ENCODE results near the gene FRS3.

The FRS3 gene

DNA sequence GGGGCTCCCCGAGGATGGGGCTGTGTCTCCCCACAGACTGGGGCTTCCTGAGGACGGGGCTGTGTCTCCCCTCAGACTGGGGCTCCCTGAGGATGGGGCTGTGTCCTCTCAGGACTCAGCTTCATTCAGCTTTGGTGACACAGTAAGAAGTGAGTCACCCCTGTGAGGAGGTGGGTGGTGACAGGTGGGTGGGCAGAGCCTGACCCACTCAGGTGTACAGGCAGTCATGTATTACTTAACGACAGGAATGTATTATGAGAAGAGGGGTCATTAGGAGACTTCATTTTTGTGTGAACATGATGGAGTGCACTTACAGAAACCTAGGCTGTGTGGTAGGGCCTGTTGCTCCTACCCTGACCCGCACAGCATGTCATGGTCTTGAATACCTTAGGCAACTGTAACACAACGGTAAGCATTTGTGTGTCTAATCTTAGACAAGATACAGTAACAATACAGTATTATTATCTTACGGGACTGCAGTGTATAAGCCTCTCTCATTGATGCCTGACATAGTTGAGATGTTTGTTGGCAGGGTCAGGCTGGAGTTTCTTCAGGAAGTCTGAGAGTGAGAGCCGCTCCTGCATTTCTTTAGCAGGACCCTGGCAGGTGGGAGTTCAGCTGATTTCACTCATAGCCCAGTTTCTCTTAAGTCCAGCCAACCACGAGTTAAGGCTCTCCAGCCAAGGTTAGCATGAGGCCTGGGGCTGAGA, 21.6 kb downstream of the FRS3 start:
- TF ChIP-seq, protein P1, sequence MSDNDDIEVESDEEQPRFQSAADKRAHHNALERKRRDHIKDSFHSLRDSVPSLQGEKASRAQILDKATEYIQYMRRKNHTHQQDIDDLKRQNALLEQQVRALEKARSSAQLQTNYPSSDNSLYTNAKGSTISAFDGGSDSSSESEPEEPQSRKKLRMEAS (IDR thresholded peaks at IDR 0.05; ENCODE audit: low read depth, low read length) = no peak
- TF ChIP-seq MYC (IDR thresholded peaks at IDR 0.05; ENCODE audit: low read depth, low read length) (no peak), POLR2A (IDR thresholded peaks at IDR 0.05; ENCODE audit: extremely low read depth, insufficient read length) (no peak)
- TF ChIP-seq, protein P2, sequence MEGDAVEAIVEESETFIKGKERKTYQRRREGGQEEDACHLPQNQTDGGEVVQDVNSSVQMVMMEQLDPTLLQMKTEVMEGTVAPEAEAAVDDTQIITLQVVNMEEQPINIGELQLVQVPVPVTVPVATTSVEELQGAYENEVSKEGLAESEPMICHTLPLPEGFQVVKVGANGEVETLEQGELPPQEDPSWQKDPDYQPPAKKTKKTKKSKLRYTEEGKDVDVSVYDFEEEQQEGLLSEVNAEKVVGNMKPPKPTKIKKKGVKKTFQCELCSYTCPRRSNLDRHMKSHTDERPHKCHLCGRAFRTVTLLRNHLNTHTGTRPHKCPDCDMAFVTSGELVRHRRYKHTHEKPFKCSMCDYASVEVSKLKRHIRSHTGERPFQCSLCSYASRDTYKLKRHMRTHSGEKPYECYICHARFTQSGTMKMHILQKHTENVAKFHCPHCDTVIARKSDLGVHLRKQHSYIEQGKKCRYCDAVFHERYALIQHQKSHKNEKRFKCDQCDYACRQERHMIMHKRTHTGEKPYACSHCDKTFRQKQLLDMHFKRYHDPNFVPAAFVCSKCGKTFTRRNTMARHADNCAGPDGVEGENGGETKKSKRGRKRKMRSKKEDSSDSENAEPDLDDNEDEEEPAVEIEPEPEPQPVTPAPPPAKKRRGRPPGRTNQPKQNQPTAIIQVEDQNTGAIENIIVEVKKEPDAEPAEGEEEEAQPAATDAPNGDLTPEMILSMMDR (IDR thresholded peaks at IDR 0.05; ENCODE audit: low read depth, low read length) = no peak
- DNase-seq (ENCODE audit: low read depth) = no peak
- no peak overlapping the region for H3K4me3 ChIP-seq (ENCODE audit: low read depth, low read length)

DNA sequence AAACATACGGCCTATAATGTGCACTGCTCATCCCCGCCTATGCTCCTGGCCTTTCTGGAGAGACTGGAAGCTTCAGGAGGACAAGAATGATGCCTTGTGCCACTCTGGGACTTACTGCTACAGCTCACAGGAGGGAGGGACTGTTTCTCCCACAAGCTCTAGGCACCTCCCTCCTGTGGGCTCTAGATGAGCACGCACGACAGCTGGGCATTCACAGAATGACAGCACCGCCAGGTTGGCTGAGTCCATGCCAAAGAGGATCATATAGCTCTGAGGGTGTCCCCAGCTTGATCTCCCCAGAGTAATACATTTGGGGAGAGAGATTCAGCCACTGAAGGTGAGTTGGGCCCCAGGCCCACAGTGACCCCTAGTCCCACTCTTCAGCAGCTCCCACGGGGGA, 22.4 kb downstream of the FRS3 start:
- no peak for DNase-seq (ENCODE audit: low read depth)
- no peak overlapping the region for H3K4me3 ChIP-seq (ENCODE audit: low read depth, low read length)
- TF ChIP-seq, protein P2 (IDR thresholded peaks at IDR 0.05; ENCODE audit: low read depth, low read length) = no peak
- TF ChIP-seq, protein P1 (IDR thresholded peaks at IDR 0.05; ENCODE audit: low read depth, low read length) = no peak
- no peak for TF ChIP-seq POLR2A (IDR thresholded peaks at IDR 0.05; ENCODE audit: extremely low read depth, insufficient read length)
- no peak for TF ChIP-seq MYC (IDR thresholded peaks at IDR 0.05; ENCODE audit: low read depth, low read length)

DNA sequence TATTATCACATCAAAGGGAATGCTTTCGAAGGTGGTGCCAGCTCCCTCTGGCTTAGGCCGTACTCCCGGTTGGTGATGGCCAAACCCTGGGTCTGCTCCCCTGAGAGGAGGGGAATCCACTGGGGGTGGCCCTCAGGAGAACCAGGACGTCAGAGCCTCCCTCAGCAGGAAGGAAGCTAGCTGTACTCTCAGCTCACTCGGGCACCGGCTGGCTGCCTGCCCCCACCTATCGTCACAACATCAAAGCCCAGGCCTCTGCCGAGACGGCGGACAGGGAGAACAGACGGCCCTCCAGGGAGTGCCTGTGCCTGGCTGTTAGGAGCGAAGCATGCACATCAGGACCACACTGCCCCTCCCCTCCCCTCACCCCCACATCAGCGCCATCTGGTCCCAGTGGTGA, 23.3 kb downstream of the FRS3 start:
- TF ChIP-seq, protein P1 (IDR thresholded peaks at IDR 0.05; ENCODE audit: low read depth, low read length) = no peak
- TF ChIP-seq MYC (IDR thresholded peaks at IDR 0.05; ENCODE audit: low read depth, low read length) = no peak
- TF ChIP-seq, protein P2 (IDR thresholded peaks at IDR 0.05; ENCODE audit: low read depth, low read length) = no peak
- no peak for TF ChIP-seq POLR2A (IDR thresholded peaks at IDR 0.05; ENCODE audit: extremely low read depth, insufficient read length)
- no peak overlapping the region for H3K4me3 ChIP-seq (ENCODE audit: low read depth, low read length)
- DNase-seq (ENCODE audit: low read depth) = no peak

DNA sequence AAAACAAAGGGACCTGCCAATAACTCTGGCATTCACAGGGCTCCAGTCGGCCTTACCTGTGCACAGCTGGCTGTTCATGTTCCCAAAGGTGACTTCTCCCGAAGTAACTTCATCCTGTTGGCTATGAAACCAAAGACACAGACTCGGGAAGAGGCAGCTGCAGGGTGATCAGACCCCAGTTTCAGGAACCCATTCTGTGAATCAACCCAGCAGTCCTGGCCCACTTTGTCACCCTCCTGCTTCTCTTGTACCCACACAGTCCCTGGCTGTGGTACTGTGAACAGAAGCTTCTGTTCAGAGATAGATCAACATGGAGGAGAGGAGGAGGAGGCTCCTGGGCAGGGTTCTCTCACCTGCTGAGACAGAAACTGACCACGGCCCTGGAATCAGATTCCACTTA, 23.8 kb downstream of the FRS3 start:
- no peak for DNase-seq (ENCODE audit: low read depth)
- no peak overlapping the region for H3K4me3 ChIP-seq (ENCODE audit: low read depth, low read length)
- TF ChIP-seq, protein P1 (IDR thresholded peaks at IDR 0.05; ENCODE audit: low read depth, low read length) = no peak
- TF ChIP-seq MYC (IDR thresholded peaks at IDR 0.05; ENCODE audit: low read depth, low read length) (no peak), POLR2A (IDR thresholded peaks at IDR 0.05; ENCODE audit: extremely low read depth, insufficient read length) (no peak)
- TF ChIP-seq, protein P2 (IDR thresholded peaks at IDR 0.05; ENCODE audit: low read depth, low read length) = no peak

DNA sequence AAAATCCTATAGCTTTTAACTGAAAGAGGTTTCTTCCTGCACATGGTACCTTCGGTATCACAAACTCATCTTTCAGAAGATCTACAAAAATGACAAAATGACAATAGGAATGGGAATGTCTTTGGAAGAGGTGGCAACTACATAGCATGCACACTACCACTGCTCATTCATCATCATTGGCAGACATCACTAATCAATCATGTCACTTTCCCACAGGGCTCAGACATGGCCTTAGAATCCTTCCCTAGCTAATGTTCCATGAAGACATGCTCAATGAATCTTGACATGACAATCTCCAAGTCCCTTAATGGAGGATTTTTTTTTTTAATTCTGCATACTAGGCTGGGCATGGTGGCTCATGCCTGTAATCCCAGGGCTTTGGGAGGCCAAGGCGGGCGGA, 29.3 kb downstream of the FRS3 start:
- DNase-seq (ENCODE audit: low read depth) = no peak
- TF ChIP-seq, protein P2 (IDR thresholded peaks at IDR 0.05; ENCODE audit: low read depth, low read length) = no peak
- TF ChIP-seq MYC (IDR thresholded peaks at IDR 0.05; ENCODE audit: low read depth, low read length) = no peak
- TF ChIP-seq POLR2A (IDR thresholded peaks at IDR 0.05; ENCODE audit: extremely low read depth, insufficient read length) = no peak
- TF ChIP-seq, protein P1 (IDR thresholded peaks at IDR 0.05; ENCODE audit: low read depth, low read length) = no peak
- H3K4me3 ChIP-seq (ENCODE audit: low read depth, low read length) = no peak overlapping the region
